GM12874 (cell line): ENCODE results near the gene MUSTN1.

Experiments used
- CTCF ChIP-seq: IDR thresholded peaks from 2 replicates; pipeline ENCODE4 v1.5.1; 2011; ENCODE audit warnings: low read depth, mild to moderate bottlenecking, control low read depth, low read length, moderate library complexity; ENCODE audit not compliant: insufficient read depth

The MUSTN1 gene

GRCh38 chr3:52845691-52846431, 11.0 kb upstream of the MUSTN1 start:
- TF ChIP-seq CTCF: peak; percentile 63; the same call in 1 of the 2 replicates

GRCh38 chr3:52845157-52845556, 10.3 kb upstream of the MUSTN1 start:
- no peak for TF ChIP-seq CTCF

GRCh38 chr3:52844290-52844975, 9.6 kb upstream of the MUSTN1 start:
- no peak for TF ChIP-seq CTCF

- no peak for TF ChIP-seq CTCF
Observed at GRCh38 chr3:52843881-52844280, 9.1 kb upstream of the MUSTN1 start.

- no peak for TF ChIP-seq CTCF
Observed at GRCh38 chr3:52843108-52843865, 8.5 kb upstream of the MUSTN1 start.

DNA sequence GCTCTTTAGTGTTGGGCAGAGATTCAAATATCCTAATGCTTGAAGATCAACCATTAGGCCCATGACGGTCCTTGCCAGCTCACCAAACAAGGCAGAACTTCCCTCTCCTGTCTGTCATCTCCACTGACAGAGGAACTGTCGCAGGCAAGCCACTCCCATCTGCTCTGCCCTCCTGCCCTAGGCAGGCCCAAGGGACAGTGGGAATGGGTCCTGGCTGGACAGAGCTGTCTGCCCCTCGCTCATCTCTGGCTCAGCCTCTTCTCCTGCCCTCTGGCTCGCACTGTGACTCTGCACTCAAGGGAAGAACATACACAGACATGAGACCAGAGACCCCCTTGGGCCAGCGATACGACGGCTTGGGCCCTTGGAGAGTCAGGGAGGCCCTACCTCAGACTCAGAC, 7.6 kb upstream of the MUSTN1 start:
- no peak for TF ChIP-seq CTCF

- no peak for TF ChIP-seq CTCF
Observed at GRCh38 chr3:52841981-52842340, 7.1 kb upstream of the MUSTN1 start.
